Chondrocyte (in vitro differentiated cells): ENCODE results near the gene GABRQ. TPM values are rescaled to one million over a fixed set of nuclear protein-coding genes. Genes with fewer than 3 reads are reported as not detected.

Source experiments
- DNase-seq: peaks from one replicate; pipeline ENCODE4 v3.0.0; 2021; ENCODE audit warnings: mixed read lengths, low spot score
- H3K27ac Mint-ChIP-seq: one replicate; pipeline ENCODE4 v1.8.0; 2021; ENCODE audit warnings: mild to moderate bottlenecking, moderate library complexity, mixed read lengths; ENCODE audit not compliant: unreplicated experiment
- H3K27me3 Mint-ChIP-seq: 2 replicates; pipeline ENCODE4 v1.8.0; 2021; ENCODE audit warnings: low read depth, mixed read lengths
- H3K36me3 Mint-ChIP-seq: 2 replicates; pipeline ENCODE4 v1.8.0; 2021; ENCODE audit warnings: low read depth, mixed read lengths
- H3K4me1 Mint-ChIP-seq: 2 replicates; pipeline ENCODE4 v1.8.0; 2021; ENCODE audit warnings: low read depth, mild to moderate bottlenecking, mixed read lengths
- H3K4me3 Mint-ChIP-seq: one replicate; pipeline ENCODE4 v1.8.0; 2021; ENCODE audit warnings: mild to moderate bottlenecking, moderate library complexity, mixed read lengths; ENCODE audit not compliant: unreplicated experiment
- H3K9me3 Mint-ChIP-seq: 2 replicates; pipeline ENCODE4 v1.8.0; 2021; ENCODE audit warnings: low read depth, mixed read lengths
- CTCF ChIP-seq: fragments of 200-600 bp; sonication (generic); IDR thresholded peaks from 2 replicates; pipeline ENCODE4 v1.5.0; 2021; ENCODE audit warnings: antibody characterized with exemption, mild to moderate bottlenecking, moderate library complexity
- total RNA-seq: library from RNA; stranded (reverse); gene quantifications from 3 replicates; pipeline ENCODE4 v1.2.1, GENCODE V29; 2021

Gene GABRQ
- total RNA-seq, 1 donor from 2014 or later: not detected

DNA sequence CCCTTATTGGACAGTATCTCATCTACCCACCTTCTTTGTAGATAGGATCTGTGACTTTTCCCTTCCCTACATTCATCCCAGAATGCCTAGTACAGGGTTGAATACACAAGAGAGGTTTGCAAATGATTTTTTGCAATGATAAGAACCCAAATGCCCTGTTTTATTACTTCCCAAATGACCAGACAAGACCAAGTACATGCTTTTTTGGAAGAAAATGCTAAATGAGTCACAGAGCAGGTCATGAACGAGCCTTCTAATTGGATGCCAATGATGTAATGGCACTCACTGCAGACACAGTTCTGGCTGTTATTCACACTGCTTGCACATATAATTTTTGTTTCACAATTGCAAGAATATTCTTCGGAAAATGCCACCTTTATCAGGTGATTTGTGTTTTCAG, 17.8 kb upstream of the GABRQ start:
- Mint-ChIP-seq H3K27me3 (no peaks in the 10 kb centered on the region), H3K27ac (no peak overlapping the region), H3K9me3 (peaks cover 11% of the 10 kb centered on the region), H3K36me3 (no peaks in the 10 kb centered on the region), H3K4me3 (no peak overlapping the region), H3K4me1 (no peaks in the 10 kb centered on the region)
- TF ChIP-seq CTCF: no peak
- DNase-seq: no peak

DNA sequence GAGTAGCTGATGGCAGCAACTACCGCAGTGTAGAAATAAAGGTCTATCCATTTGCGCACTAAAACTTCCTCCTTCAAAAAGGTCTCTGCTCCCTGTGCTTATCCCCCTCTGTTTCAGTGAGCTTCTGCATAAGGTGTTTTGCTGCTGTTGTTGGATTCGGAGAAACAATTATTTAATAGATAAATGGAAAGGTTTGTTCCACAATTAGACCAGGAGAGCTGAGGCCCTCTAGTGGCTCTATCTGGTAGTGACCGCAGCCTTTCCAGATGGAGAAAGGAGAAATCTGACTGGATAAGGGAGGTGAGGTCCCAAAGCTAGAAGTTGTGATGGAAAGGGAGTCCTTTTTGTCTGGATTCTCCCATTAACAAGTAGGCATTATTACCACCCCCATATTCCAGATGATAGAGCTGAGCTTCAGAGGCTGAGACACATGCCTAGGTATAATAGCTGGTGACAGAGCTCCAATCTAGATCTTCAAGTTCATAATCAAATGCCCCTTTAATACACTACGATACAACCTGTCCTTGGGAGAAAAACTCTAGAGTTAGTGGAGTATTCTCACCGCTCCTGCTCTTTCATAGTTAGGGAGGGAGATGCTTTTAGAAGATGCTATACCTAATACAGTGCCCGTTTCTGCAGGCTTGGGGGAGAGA, 5.1 kb upstream of the GABRQ start:
- no peak for DNase-seq
- TF ChIP-seq CTCF: peak; percentile 81
- peaks cover 16% of the 10 kb centered on the region for H3K9me3 Mint-ChIP-seq
- H3K36me3 Mint-ChIP-seq: no peaks in the 10 kb centered on the region
- peaks cover 13% of the 10 kb centered on the region for H3K27me3 Mint-ChIP-seq
- H3K4me1 Mint-ChIP-seq: no peaks in the 10 kb centered on the region
- H3K4me3 Mint-ChIP-seq: no peak overlapping the region
- no peak overlapping the region for H3K27ac Mint-ChIP-seq

- Mint-ChIP-seq H3K9me3 (peaks cover 9% of the 10 kb centered on the region), H3K27me3 (peaks cover 19% of the 10 kb centered on the region), H3K4me3 (no peak overlapping the region), H3K27ac (no peak overlapping the region), H3K4me1 (no peaks in the 10 kb centered on the region), H3K36me3 (no peaks in the 10 kb centered on the region)
- TF ChIP-seq CTCF: peak; percentile 76
- no peak for DNase-seq
Observed at GRCh38 chrX:152635941-152636340, 1.8 kb upstream of the GABRQ start.

GRCh38 chrX:152638443-152638904, 779 bp downstream of the GABRQ start:
- Mint-ChIP-seq H3K36me3 (no peaks in the 10 kb centered on the region), H3K4me1 (no peaks in the 10 kb centered on the region), H3K9me3 (peaks cover 9% of the 10 kb centered on the region), H3K4me3 (no peak overlapping the region), H3K27ac (no peak overlapping the region), H3K27me3 (peaks cover 18% of the 10 kb centered on the region)
- no peak for DNase-seq
- no peak for TF ChIP-seq CTCF

GRCh38 chrX:152639426-152639825, 1.7 kb downstream of the GABRQ start:
- Mint-ChIP-seq H3K9me3 (peaks cover 1% of the 10 kb centered on the region), H3K27ac (no peak overlapping the region), H3K36me3 (no peaks in the 10 kb centered on the region), H3K4me3 (no peak overlapping the region), H3K27me3 (peaks cover 17% of the 10 kb centered on the region), H3K4me1 (no peaks in the 10 kb centered on the region)
- DNase-seq: no peak
- TF ChIP-seq CTCF: no peak
